DMS153 treated with DMSO at 0.1 percent for 48 hours (cell line): ENCODE measurements around the gene C14orf132.

Experiments
- DNase-seq: peaks from one replicate; lab custom pipeline; 2025; ENCODE audit not compliant: unreplicated experiment; lab: John Stamatoyannopoulos, UW

The C14orf132 gene

DNA sequence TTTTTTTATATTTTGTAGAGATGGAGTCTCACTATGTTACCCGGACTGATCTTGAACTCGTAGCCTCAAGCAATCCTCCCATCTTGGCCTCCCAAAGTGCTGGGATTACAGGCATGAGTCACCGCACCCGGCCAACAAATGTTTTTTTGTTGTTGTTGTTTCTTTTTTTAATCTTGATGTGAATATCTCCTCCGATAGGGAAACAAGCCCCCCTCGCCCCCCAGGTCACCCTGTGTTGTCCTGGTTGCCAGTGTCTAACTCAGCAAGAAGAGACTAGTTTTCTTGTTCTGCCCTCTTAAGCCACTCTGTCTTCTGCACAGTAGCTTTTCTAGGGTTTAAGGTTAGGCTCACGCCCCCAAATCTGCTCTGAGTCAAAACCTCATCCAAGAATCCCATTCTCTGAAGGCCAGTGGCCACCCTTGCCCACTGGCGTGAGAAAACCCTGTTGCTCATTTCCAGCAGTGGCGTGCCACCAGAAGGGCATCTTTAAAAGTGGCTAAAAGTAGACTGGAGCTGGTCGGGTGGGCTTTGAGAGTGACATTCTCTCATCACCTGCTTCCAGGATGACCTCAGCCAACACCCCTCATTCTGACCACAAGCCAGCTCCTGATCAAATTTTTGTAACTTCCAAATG is 42.7 kb downstream of the C14orf132 start:
- no peak for DNase-seq

- DNase-seq: no peak
Observed at GRCh38 chr14:96082420-96083300, 43.5 kb downstream of the C14orf132 start.

- DNase-seq: peak; percentile 84
Observed at GRCh38 chr14:96083667-96084320, 44.6 kb downstream of the C14orf132 start.

- no peak for DNase-seq
Observed at GRCh38 chr14:96084796-96085195, 45.6 kb downstream of the C14orf132 start.

GRCh38 chr14:96085369-96085768 is 46.2 kb downstream of the C14orf132 start:
- DNase-seq: no peak

DNA sequence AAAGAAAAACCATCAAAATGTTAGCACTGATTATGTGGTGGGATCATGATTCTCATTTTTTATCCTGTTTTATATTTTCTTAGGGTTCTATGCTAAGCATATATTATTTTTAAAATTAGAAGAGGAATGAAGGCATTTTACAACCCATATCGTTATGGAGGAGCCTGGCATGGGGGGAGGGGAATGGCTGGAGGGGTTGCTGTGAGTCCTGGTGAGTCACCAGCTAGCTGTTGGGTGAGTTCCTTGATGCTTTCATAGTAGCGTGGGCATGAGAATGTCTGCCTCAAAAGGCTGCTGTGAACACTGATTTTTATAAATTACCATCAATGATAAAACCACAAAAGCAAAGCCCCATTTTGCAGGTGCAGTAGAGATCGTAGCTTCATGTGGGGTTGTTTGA is 46.9 kb downstream of the C14orf132 start:
- DNase-seq: no peak

- DNase-seq: no peak
Observed at GRCh38 chr14:96086574-96087077, 47.5 kb downstream of the C14orf132 start.

- DNase-seq: no peak
Observed at GRCh38 chr14:96088074-96088473, 48.9 kb downstream of the C14orf132 start.

GRCh38 chr14:96088481-96088880 is 49.3 kb downstream of the C14orf132 start:
- DNase-seq: no peak

DNA sequence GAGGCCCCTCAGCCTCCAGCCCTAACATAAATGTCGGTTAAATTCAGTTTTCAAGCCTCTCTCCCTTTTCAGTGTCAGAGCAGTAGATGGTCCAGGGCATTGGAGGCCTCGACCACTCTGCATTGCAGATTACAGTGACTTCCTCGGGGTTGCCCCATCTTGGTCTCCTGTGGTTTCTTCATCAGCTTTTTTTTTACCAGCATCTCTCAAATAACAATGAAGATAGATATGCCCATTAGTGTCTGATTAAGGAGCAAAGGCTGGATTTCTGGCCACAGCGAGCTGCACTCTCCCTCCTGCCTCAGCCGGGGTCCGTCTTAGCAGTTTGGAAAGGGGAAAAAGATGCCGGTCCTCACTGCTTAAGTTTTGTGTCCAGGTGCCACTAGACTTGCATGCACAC is 49.7 kb downstream of the C14orf132 start:
- DNase-seq: no peak

GRCh38 chr14:96089401-96089800 is 50.2 kb downstream of the C14orf132 start:
- DNase-seq: no peak

GRCh38 chr14:96090441-96091148 is 51.4 kb downstream of the C14orf132 start:
- DNase-seq: peak; percentile 93

DNA sequence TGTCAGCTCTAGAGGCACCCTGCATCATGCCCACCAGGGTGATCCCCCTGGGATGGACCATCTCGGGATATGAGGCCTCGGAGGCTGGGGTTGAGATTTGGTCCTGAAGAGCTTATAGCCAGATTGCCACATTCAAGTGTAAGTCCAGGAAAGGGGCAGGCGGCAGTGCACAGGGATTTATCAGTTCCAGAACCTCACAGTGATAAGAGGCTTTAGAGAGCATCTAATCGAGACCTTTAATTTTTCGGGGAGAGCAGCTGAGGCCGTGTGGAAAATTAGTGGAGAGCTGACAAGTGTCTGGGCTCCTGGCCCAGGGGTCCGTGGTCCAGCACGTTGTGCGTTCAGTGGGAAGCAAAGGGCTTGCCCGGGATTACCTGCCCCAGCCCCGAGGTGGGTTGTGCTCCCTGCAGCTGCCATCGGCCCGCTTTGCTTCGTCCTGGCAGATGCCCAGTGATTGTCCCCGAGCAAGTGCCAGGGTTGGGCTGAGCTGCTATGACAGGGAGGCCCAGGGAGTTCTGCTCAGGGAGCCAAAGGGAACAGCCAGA is 52.1 kb downstream of the C14orf132 start:
- no peak for DNase-seq

GRCh38 chr14:96091941-96092411 is 52.8 kb downstream of the C14orf132 start:
- no peak for DNase-seq

DNA sequence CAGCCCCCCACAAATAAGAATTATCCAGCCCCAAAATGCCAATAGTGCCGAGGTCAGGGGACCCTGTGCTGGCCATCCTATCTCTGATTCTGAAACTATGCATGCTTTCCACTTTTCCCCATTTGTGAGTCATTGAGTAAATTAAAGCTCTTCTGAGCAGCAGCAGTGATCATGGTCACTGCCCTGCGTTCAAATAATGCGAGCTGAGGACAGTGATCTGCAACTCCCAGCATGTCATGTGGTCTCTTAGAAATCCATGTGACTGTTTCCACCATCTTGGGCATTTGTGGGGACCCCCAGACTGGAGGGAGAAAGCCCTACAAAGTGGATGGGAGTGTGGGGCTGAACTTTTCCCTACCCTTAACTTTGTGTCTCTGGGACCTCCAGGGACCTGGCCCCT is 53.8 kb downstream of the C14orf132 start:
- no peak for DNase-seq

DNA sequence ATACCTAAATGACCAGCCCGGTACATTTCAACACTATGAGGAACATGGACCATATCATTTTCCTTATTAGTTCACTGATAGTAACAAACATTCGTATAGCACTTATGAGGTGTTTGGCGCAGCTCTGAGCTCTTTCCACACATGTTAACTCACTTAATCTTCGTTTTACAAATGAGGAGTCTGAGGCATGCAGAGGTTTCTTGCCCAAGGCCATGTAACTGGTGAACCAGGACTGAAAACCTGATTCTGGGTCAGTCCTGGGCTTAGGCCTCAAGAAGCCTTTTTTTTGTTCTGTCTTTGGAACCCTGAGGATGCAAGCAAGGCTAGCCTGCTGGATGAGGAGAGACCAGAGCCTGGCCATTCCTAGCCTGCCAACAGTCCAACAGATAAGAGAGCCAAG is 55.0 kb downstream of the C14orf132 start:
- no peak for DNase-seq

- DNase-seq: no peak
Observed at GRCh38 chr14:96094656-96095055, 55.5 kb downstream of the C14orf132 start.

GRCh38 chr14:96095058-96095457 is 55.9 kb downstream of the C14orf132 start:
- no peak for DNase-seq

DNA sequence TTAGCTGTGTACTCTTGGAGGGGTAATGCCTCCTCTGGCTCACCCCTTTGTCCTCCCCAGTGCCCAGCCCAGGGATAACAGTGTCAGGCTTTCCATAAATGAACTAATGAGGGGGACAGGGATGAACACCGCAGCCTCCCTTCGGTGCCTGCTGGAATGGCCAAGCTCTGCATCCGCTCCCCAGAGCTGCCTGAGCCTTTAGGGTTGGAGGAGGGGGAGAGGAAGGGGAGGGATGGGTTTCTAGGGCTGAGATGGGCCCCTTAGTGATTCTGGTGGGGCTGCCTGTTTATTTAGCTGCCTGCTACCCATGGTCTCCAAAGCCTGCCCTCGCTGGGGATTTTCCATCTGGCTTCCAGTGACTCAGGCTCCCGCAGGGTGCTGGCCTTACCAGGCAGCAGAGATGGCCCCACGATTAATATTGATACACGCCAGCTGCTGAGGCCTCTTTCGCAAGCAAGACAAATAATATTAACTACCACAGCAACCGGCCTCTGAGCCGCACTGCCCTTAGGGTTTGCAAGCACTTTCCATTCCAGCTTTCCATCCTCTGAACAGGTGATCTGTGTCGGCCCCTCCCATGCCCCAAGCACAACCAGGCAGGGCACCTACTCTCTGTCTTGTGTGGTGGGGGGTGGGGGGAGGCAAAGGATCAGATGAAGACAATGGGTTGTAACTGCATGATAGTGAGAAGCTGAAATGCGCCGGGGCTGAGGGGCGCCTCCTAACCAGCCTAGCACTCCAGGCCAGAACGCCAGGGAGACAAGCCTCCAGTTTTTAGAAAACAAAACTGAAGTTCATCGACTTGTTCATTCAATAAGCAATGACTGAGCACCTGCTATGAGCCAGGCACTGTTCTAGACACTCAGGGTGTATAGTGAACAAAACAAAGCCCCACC is 56.7 kb downstream of the C14orf132 start:
- peak; percentile 34 for DNase-seq
